Type B pancreatic cell (in vitro differentiated cells): Measurements from ENCODE around the gene ACTN3. TPM values are rescaled to one million over a fixed set of nuclear protein-coding genes. Genes with fewer than 3 reads are reported as not detected.

ENCODE experiments used
- DNase-seq: peaks from one replicate; pipeline ENCODE4 v3.0.0; 2021; ENCODE audit warnings: mixed read lengths; ENCODE audit not compliant: unreplicated experiment; ENCODE audit errors: extremely low spot score
- H3K27ac Mint-ChIP-seq: 2 replicates; pipeline ENCODE4 v1.8.0; 2021; ENCODE audit warnings: mild to moderate bottlenecking, mixed read lengths
- H3K27me3 Mint-ChIP-seq: 2 replicates; pipeline ENCODE4 v1.8.0; 2021; ENCODE audit warnings: mixed read lengths
- H3K36me3 Mint-ChIP-seq: 2 replicates; pipeline ENCODE4 v1.8.0; 2021; ENCODE audit warnings: mixed read lengths
- H3K4me1 Mint-ChIP-seq: one replicate; pipeline ENCODE4 v1.8.0; 2021; ENCODE audit warnings: mixed read lengths; ENCODE audit not compliant: unreplicated experiment
- H3K4me3 Mint-ChIP-seq: 2 replicates; pipeline ENCODE4 v1.8.0; 2021; ENCODE audit warnings: mild to moderate bottlenecking, mixed read lengths
- H3K9me3 Mint-ChIP-seq: 2 replicates; pipeline ENCODE4 v1.8.0; 2021; ENCODE audit warnings: mixed read lengths
- CTCF ChIP-seq: fragments of 200-600 bp; sonication (generic); conservative IDR thresholded peaks from 2 replicates; pipeline ENCODE4 v1.5.0; 2021; ENCODE audit warnings: antibody characterized with exemption, mild to moderate bottlenecking
- total RNA-seq: library from RNA; stranded (reverse); gene quantifications from 2 replicates; pipeline ENCODE4 v1.2.1, GENCODE V29; 2021; ENCODE audit warnings: low replicate concordance

ACTN3 gene
- total RNA-seq, 1 donor from 2014 or later = 2.6 TPM

DNA sequence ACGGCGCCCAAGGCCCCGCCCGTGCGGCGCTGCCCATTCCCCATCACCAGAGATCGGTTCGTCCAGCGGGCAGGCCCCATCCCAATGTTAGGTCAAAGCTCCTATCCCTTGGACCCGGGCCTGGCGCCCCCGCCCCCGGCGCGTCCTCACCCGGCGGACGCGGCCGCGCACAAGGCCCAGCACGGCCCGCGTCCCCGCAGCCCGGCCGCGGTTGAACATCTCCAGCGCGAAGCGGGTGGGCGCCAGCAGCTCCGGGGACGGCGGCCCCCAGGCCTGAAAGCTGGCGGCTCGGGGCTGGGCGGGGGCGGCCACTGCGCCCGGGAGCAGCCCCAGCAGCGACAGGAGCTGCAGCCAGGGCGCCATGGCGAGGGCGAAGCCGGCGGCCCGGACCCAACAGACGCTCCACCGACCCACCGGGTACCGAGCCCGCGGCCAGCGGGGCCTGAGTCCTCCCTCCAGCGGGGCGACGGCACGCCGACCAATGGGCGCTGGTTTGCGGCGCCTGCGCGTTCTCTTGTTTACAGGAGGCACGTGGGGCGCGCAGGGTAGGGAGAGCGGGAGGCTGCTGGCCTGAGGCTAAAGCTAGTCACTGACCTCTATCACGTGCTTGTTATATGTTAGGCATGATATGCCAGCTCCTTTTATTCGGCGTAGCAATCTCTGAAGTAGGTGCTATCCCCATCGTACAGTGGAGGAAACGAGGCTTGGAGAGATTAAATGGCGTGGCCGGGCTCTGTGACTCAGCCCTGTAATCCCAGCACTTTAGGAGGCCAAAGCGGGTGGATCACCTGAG is 21.6 kb downstream of the ACTN3 start, which contains the start of gene CTSF:
Gene CTSF, minus strand, starts transcription at position 483 of the 793 bp plus-strand sequence. Its CDS starts 120 bp downstream, at position 363.
- no peak for DNase-seq

GRCh38 chr11:66569076-66569475 is 22.4 kb downstream of the ACTN3 start:
- DNase-seq = no peak
- Mint-ChIP-seq H3K9me3 (no peaks in the 10 kb centered on the region), H3K36me3 (no peaks in the 10 kb centered on the region), H3K4me1 (no peaks in the 10 kb centered on the region), H3K4me3 (no peak overlapping the region), H3K27ac (no peak overlapping the region), H3K27me3 (peaks cover 6% of the 10 kb centered on the region)
- no peak for TF ChIP-seq CTCF

More for the DNA sequence above, 21.6 kb downstream of the ACTN3 start, which contains the start of gene CTSF:
- Mint-ChIP-seq H3K4me3 (no peak within 1 kb of the TSS), H3K9me3 (no peaks in the 10 kb centered on the region), H3K27me3 (no peaks in the 10 kb centered on the region), H3K4me1 (no peaks in the 10 kb centered on the region), H3K36me3 (no peaks in the 10 kb centered on the region), H3K27ac (no peak within 1 kb of the TSS)
- TF ChIP-seq CTCF = no peak

DNA sequence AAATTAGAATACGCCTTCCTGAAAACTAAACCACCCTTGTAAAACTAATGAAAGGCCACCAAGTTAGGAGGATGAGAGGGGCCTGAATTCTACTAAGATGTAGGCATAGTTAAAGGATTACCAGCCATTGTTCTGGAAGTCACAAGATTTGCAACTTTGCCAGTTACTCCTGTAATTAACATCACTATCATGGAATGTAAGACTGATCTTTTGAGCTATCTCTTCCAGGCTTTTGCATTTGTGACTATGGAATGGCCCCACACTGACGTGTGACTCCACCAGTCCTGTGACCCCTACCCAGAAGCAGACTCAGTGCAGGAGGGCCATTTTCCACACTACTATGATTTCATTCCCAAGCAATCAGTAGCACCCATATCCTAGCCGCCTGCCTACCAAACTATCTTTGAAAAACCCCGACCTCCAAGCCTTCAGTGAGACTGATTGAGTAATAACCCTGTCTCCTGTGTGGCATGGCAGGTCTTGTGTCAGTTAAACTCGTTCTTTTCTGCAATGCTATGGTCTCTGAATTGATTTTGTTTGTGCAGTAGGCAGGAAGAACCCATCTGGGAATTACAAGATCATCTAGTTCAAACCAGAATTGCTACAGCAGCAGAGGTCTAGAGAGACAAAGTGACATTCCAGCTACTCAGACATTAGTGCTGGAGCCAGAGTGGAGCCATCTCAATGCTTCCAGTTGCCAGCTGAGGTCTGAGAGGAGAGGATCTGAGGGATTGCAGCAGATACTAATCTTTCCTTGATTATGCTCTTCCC is 23.6 kb downstream of the ACTN3 start:
- peaks cover 15% of the 10 kb centered on the region for H3K27me3 Mint-ChIP-seq
- no peak for TF ChIP-seq CTCF
- no peak overlapping the region for H3K4me3 Mint-ChIP-seq
- no peaks in the 10 kb centered on the region for H3K36me3 Mint-ChIP-seq
- H3K9me3 Mint-ChIP-seq = no peaks in the 10 kb centered on the region
- H3K4me1 Mint-ChIP-seq = no peaks in the 10 kb centered on the region
- no peak for DNase-seq
- H3K27ac Mint-ChIP-seq = no peak overlapping the region

GRCh38 chr11:66570850-66571180 is 24.1 kb downstream of the ACTN3 start:
- TF ChIP-seq CTCF = no peak
- peaks cover 15% of the 10 kb centered on the region for H3K27me3 Mint-ChIP-seq
- H3K27ac Mint-ChIP-seq = no peak overlapping the region
- H3K9me3 Mint-ChIP-seq = no peaks in the 10 kb centered on the region
- no peaks in the 10 kb centered on the region for H3K4me1 Mint-ChIP-seq
- no peaks in the 10 kb centered on the region for H3K36me3 Mint-ChIP-seq
- DNase-seq = no peak
- H3K4me3 Mint-ChIP-seq = no peak overlapping the region

GRCh38 chr11:66579017-66579606 is 32.4 kb downstream of the ACTN3 start:
- peak; percentile 84 for DNase-seq
- Mint-ChIP-seq H3K36me3 (no peaks in the 10 kb centered on the region), H3K4me3 (no peak overlapping the region), H3K27ac (no peak overlapping the region), H3K4me1 (no peaks in the 10 kb centered on the region), H3K27me3 (peaks cover 28% of the 10 kb centered on the region), H3K9me3 (peaks cover 5% of the 10 kb centered on the region)
- TF ChIP-seq CTCF = peak; percentile 91
